PC-9 (cell line): ENCODE measurements around the gene CEP350. TPM values are rescaled to one million over a fixed set of nuclear protein-coding genes. Genes with fewer than 3 reads are reported as not detected.
A peak's percentile ranks its signal among the peaks of the same experiment; 100 is the strongest.

Source experiments
- BruUV-seq: library from RNA; stranded (reverse); fragments of 400-500 nt; replicated peaks from 2 replicates; lab custom pipeline; 2021; lab: Mats Ljungman, UMichigan
- CTCF ChIA-PET: fragments of 300-600 bp; sonication (Branson Sonifier 250); formaldehyde crosslinking; loops from one replicate; lab custom pipeline; 2022; ENCODE audit warnings: antibody characterized with exemption; lab: Charles Lee
- POLR2A ChIA-PET: fragments of 300-600 bp; sonication (Branson Sonifier 250); formaldehyde crosslinking; loops from one replicate; lab custom pipeline; 2022; ENCODE audit warnings: antibody characterized with exemption; ENCODE audit not compliant: unreplicated experiment; lab: Charles Lee
- DNase-seq, 2 experiments: peaks; one replicate each; pipeline versions ENCODE4 v3.0.0 to v3.0.0-alpha.2; 2015 to 2022; ENCODE audit warnings: mixed read lengths in 1 of 2
- H2AFZ ChIP-seq: fragments of 200-600 bp; sonication (generic); 2 replicates; pipeline ENCODE4 v1.8.1; 2017; ENCODE audit warnings: antibody characterized with exemption
- H3F3A ChIP-seq: fragments of 200-600 bp; sonication (generic); 2 replicates; pipeline ENCODE4 v1.8.1; 2017; ENCODE audit warnings: antibody characterized with exemption, mild to moderate bottlenecking, low read depth; ENCODE audit not compliant: insufficient read depth
- H3K27ac ChIP-seq: fragments of 200-600 bp; sonication (generic); 2 replicates; pipeline ENCODE4 v1.6.1; 2016; ENCODE audit warnings: mixed run types
- H3K27me3 ChIP-seq: fragments of 200-600 bp; sonication (generic); 2 replicates; pipeline ENCODE4 v1.6.1; 2016; ENCODE audit warnings: low read depth, mixed run types; ENCODE audit not compliant: insufficient read depth
- H3K36me3 ChIP-seq: fragments of 200-600 bp; sonication (generic); 2 replicates; pipeline ENCODE4 v1.6.1; 2016; ENCODE audit warnings: low read depth, mixed run types
- H3K4me1 ChIP-seq: fragments of 200-600 bp; sonication (generic); replicated peaks from 2 replicates; pipeline ENCODE4 v1.6.1; 2016; ENCODE audit warnings: mixed run types; ENCODE audit not compliant: insufficient read depth
- H3K4me2 ChIP-seq: fragments of 200-600 bp; sonication (generic); 2 replicates; pipeline ENCODE4 v1.6.1; 2017; ENCODE audit warnings: mixed run types
- H3K4me3 ChIP-seq: fragments of 200-600 bp; sonication (generic); 2 replicates; pipeline ENCODE4 v1.6.1; 2016; ENCODE audit warnings: mixed run types
- H3K79me2 ChIP-seq: fragments of 200-600 bp; sonication (generic); 2 replicates; pipeline ENCODE4 v1.6.1; 2017; ENCODE audit warnings: low read depth, mixed run types
- H3K9me2 ChIP-seq: fragments of 200-600 bp; sonication (generic); 2 replicates; pipeline ENCODE4 v1.8.1; 2017; ENCODE audit warnings: mild to moderate bottlenecking; ENCODE audit not compliant: insufficient read depth
- H3K9me3 ChIP-seq: fragments of 200-600 bp; sonication (generic); 2 replicates; pipeline ENCODE4 v1.8.1; 2016; ENCODE audit warnings: low read depth; ENCODE audit not compliant: insufficient read depth
- H4K20me1 ChIP-seq: fragments of 200-600 bp; sonication (generic); 2 replicates; pipeline ENCODE4 v1.8.1; 2017; ENCODE audit not compliant: insufficient read depth
- CTCF ChIP-seq: fragments of 200-600 bp; sonication (generic); conservative IDR thresholded peaks from 2 replicates; pipeline ENCODE4 v1.6.1; 2017; ENCODE audit warnings: mixed run types, antibody characterized with exemption, mild to moderate bottlenecking, moderate library complexity
- EZH2 ChIP-seq: fragments of 200-600 bp; sonication (generic); IDR thresholded peaks from 2 replicates; pipeline ENCODE4 v1.8.0; 2017; ENCODE audit warnings: antibody characterized with exemption, low read depth
- intact Hi-C: fragments of 100-400 bp; cut with micrococcal nuclease; formaldehyde crosslinking; loops from one replicate; pipeline ENCODE4 v1.10.0; 2022; ENCODE audit not compliant: unreplicated experiment
- total RNA-seq: library from RNA; stranded (reverse); gene quantifications from 2 replicates; pipeline ENCODE4 v1.2.3, GENCODE V29; 2021

Gene CEP350
- total RNA-seq, 1 experiment from 2014 or later = 30.6 TPM

- Histone ChIP-seq H3K79me2 (no peaks in the 10 kb centered on the region), H3K9me2 (no peaks in the 10 kb centered on the region), H4K20me1 (no peaks in the 10 kb centered on the region), H3K4me2 (0 out of 2 replicates have a peak overlapping the region, but pooled peaks have one; percentile 21), H3K4me1 (peaks cover 17% of the 10 kb centered on the region), H3F3A (peaks cover 14% of the 10 kb centered on the region), H3K27me3 (no peaks in the 10 kb centered on the region), H3K36me3 (no peaks in the 10 kb centered on the region), H3K27ac (no peak overlapping the region), H2AFZ (no peak overlapping the region), H3K4me3 (no peak overlapping the region), H3K9me3 (no peaks in the 10 kb centered on the region)
- CTCF ChIA-PET = no interaction called here
- no peak for TF ChIP-seq EZH2
- no peak for TF ChIP-seq CTCF
- peak in 1 of 2 experiments; percentile 75 for DNase-seq
- POLR2A ChIA-PET = interaction anchor here (0.6 kb wide), 1 partner anchor 14 kb away, joined by 3 read pairs; no protein-coding TSS in a partner anchor
- BruUV-seq = no TSS peak
- intact Hi-C loops = no loop called here
Measured at GRCh38 chr1:179925922-179926849, 28.4 kb upstream of the CEP350 start.

GRCh38 chr1:179926850-179927205, 27.8 kb upstream of the CEP350 start:
- intact Hi-C loops = no loop called here
- Histone ChIP-seq H3K27ac (no peak overlapping the region), H3K4me3 (no peak overlapping the region), H3K79me2 (no peaks in the 10 kb centered on the region), H2AFZ (no peak overlapping the region), H3K27me3 (no peaks in the 10 kb centered on the region), H4K20me1 (no peaks in the 10 kb centered on the region), H3K9me2 (no peaks in the 10 kb centered on the region), H3K4me1 (peaks cover 17% of the 10 kb centered on the region), H3K36me3 (no peaks in the 10 kb centered on the region), H3F3A (peaks cover 14% of the 10 kb centered on the region), H3K9me3 (no peaks in the 10 kb centered on the region), H3K4me2 (no peak overlapping the region)
- no peak for DNase-seq
- ChIA-PET POLR2A (no interaction called here), CTCF (no interaction called here)
- no TSS peak for BruUV-seq
- TF ChIP-seq CTCF (no peak), EZH2 (no peak)

- Histone ChIP-seq H3K4me1 (peaks cover 17% of the 10 kb centered on the region), H3K36me3 (no peaks in the 10 kb centered on the region), H3K4me2 (no peak overlapping the region), H3K4me3 (no peak overlapping the region), H3K27me3 (no peaks in the 10 kb centered on the region), H3K9me2 (no peaks in the 10 kb centered on the region), H3K79me2 (no peaks in the 10 kb centered on the region), H3F3A (peaks cover 14% of the 10 kb centered on the region), H3K9me3 (no peaks in the 10 kb centered on the region), H3K27ac (no peak overlapping the region), H4K20me1 (no peaks in the 10 kb centered on the region), H2AFZ (no peak overlapping the region)
- ChIA-PET CTCF (no interaction called here), POLR2A (no interaction called here)
- no peak for TF ChIP-seq CTCF
- TF ChIP-seq EZH2 = no peak
- BruUV-seq = no TSS peak
- no peak for DNase-seq
- intact Hi-C loops = no loop called here
Measured at GRCh38 chr1:179929955-179930798, 24.4 kb upstream of the CEP350 start.
